Suprapubic skin (tissue), 4 donors: ENCODE measurements around the gene MZB1. TPM values are rescaled to one million over a fixed set of nuclear protein-coding genes. Genes with fewer than 3 reads are reported as not detected.

Experiments used
- DNase-seq, 2 donors: peaks; one replicate each; pipeline ENCODE4 v3.0.0-alpha.2; 2019; ENCODE audit warnings: low spot score in 2 of 2
- H3K27ac ChIP-seq: fragments of 200-600 bp; sonication (generic); one replicate; pipeline ENCODE4 v1.5.1; 2019
- H3K27me3 ChIP-seq: fragments of 200-600 bp; sonication (generic); one replicate; pipeline ENCODE4 v1.5.1; 2019
- H3K36me3 ChIP-seq: fragments of 200-600 bp; sonication (generic); one replicate; pipeline ENCODE4 v1.5.1; 2019
- H3K4me1 ChIP-seq: fragments of 200-600 bp; sonication (generic); one replicate; pipeline ENCODE4 v1.5.1; 2019
- H3K4me3 ChIP-seq: fragments of 200-600 bp; sonication (generic); one replicate; pipeline ENCODE4 v1.5.1; 2019; ENCODE audit warnings: mild to moderate bottlenecking
- H3K9me3 ChIP-seq: fragments of 200-600 bp; sonication (generic); one replicate; pipeline ENCODE4 v1.5.1; 2019
- CTCF ChIP-seq, 2 donors: fragments of 200-600 bp in 1 of 2; fragments of 450-650 bp in 1 of 2; sonication (generic) in 1 of 2; IDR thresholded peaks; one replicate each; pipeline ENCODE4 v1.5.1; 2016 to 2019; ENCODE audit warnings: antibody characterized with exemption in 2 of 2, mild to moderate bottlenecking in 1 of 2, moderate library complexity in 1 of 2
- EP300 ChIP-seq: sonication (generic); formaldehyde crosslinking; IDR thresholded peaks from one replicate; pipeline ENCODE4 v1.6.1; 2017; ENCODE audit warnings: antibody characterized with exemption
- POLR2A ChIP-seq, 2 donors: fragments of 450-650 bp; IDR thresholded peaks; one replicate each; pipeline ENCODE4 v1.6.1; 2017; ENCODE audit warnings: antibody characterized with exemption in 2 of 2, mild to moderate bottlenecking in 2 of 2, moderate library complexity in 2 of 2
- POLR2AphosphoS5 ChIP-seq, 3 donors: sonication (generic); formaldehyde crosslinking; IDR thresholded peaks; one replicate each; pipeline ENCODE4 v1.6.1; 2017; ENCODE audit warnings: antibody characterized with exemption in 3 of 3
- WGBS: methylation state at CpG from one replicate; pipeline ENCODE4 v1.1.5; 2018; 5-methylcytosine and 5-hydroxymethylcytosine counted together
- total RNA-seq, 4 donors: library from RNA; depleted of rRNA; stranded (reverse); fragments of >200 nt; gene quantifications; one replicate each; pipeline ENCODE4 v1.1.0, GENCODE V29; 2016

Gene MZB1
- total RNA-seq, 4 donors from 2014 or later: not detected

- no peaks in the 10 kb centered on the region for H3K9me3 ChIP-seq
- no peak for DNase-seq
- H3K27me3 ChIP-seq: no peaks in the 10 kb centered on the region
- no peak for TF ChIP-seq CTCF (IDR thresholded peaks at IDR 0.05)
- no peak for TF ChIP-seq EP300
- TF ChIP-seq POLR2AphosphoS5 (IDR thresholded peaks at IDR 0.05): no peak
- TF ChIP-seq POLR2A (IDR thresholded peaks at IDR 0.05): no peak
- H3K4me1 ChIP-seq: peaks cover 41% of the 10 kb centered on the region
- no peak overlapping the region for H3K27ac ChIP-seq
- no peaks in the 10 kb centered on the region for H3K36me3 ChIP-seq
- peak overlapping the region; percentile 98 for H3K4me3 ChIP-seq
- WGBS: 75% methylated on average over 9 of the region's 9 CpGs
Measured at GRCh38 chr5:139343476-139343875, 46.2 kb downstream of the MZB1 start.

- H3K36me3 ChIP-seq: no peaks in the 10 kb centered on the region
- no peak for DNase-seq
- no peaks in the 10 kb centered on the region for H3K27me3 ChIP-seq
- peak overlapping the region; percentile 100 for H3K27ac ChIP-seq
- TF ChIP-seq POLR2AphosphoS5 (IDR thresholded peaks at IDR 0.05): no peak
- no peak for TF ChIP-seq POLR2A (IDR thresholded peaks at IDR 0.05)
- TF ChIP-seq EP300: no peak
- peak overlapping the region; percentile 98 for H3K4me3 ChIP-seq
- WGBS: under 1% methylated on average over 16 of the region's 16 CpGs
- H3K9me3 ChIP-seq: no peaks in the 10 kb centered on the region
- H3K4me1 ChIP-seq: peaks cover 36% of the 10 kb centered on the region
Measured at GRCh38 chr5:139342423-139342723, 47.3 kb downstream of the MZB1 start.

- Histone ChIP-seq H3K27ac (peak within 1 kb of the TSS; percentile 100), H3K27me3 (no peaks in the 10 kb centered on the region), H3K9me3 (no peaks in the 10 kb centered on the region), H3K4me1 (peaks cover 36% of the 10 kb centered on the region), H3K36me3 (no peaks in the 10 kb centered on the region), H3K4me3 (peak within 1 kb of the TSS; percentile 98)
- under 1% methylated on average over 39 of the region's 66 CpGs for WGBS
- TF ChIP-seq CTCF (IDR thresholded peaks at IDR 0.05): peak; percentile 42 to 83
- peak; percentile 82 to 96 for TF ChIP-seq POLR2A (IDR thresholded peaks at IDR 0.05)
- TF ChIP-seq POLR2AphosphoS5 (IDR thresholded peaks at IDR 0.05): peak; percentile 67 to 97 (median 84)
- no peak for TF ChIP-seq EP300
- peak; percentile 98 for DNase-seq
Measured at GRCh38 chr5:139341689-139342422, 47.9 kb downstream of the MZB1 start, which contains the start of gene PAIP2. Gene PAIP2, plus strand, starts transcription at chr5:139341854. Its CDS starts 21,931 bp downstream, at chr5:139363785.

- WGBS: 2% methylated on average over 11 of the region's 17 CpGs
- no peaks in the 10 kb centered on the region for H3K36me3 ChIP-seq
- TF ChIP-seq POLR2A (IDR thresholded peaks at IDR 0.05) (no peak), CTCF (IDR thresholded peaks at IDR 0.05) (no peak), EP300 (no peak), POLR2AphosphoS5 (IDR thresholded peaks at IDR 0.05) (no peak)
- H3K4me3 ChIP-seq: peak overlapping the region; percentile 98
- H3K4me1 ChIP-seq: peaks cover 36% of the 10 kb centered on the region
- H3K27me3 ChIP-seq: no peaks in the 10 kb centered on the region
- H3K9me3 ChIP-seq: no peaks in the 10 kb centered on the region
- DNase-seq: no peak
- H3K27ac ChIP-seq: peak overlapping the region; percentile 100
Measured at GRCh38 chr5:139341187-139341688, 48.5 kb downstream of the MZB1 start.

- DNase-seq: no peak
- no peaks in the 10 kb centered on the region for H3K27me3 ChIP-seq
- H3K27ac ChIP-seq: no peak overlapping the region
- peaks cover 34% of the 10 kb centered on the region for H3K4me1 ChIP-seq
- H3K9me3 ChIP-seq: no peaks in the 10 kb centered on the region
- TF ChIP-seq POLR2AphosphoS5 (IDR thresholded peaks at IDR 0.05) (no peak), CTCF (IDR thresholded peaks at IDR 0.05) (no peak), POLR2A (IDR thresholded peaks at IDR 0.05) (no peak), EP300 (no peak)
- no peak overlapping the region for H3K4me3 ChIP-seq
- 75% methylated on average over 2 of the region's 2 CpGs for WGBS
- H3K36me3 ChIP-seq: no peaks in the 10 kb centered on the region
Measured at GRCh38 chr5:139340051-139340450, 49.7 kb downstream of the MZB1 start.

Other genes with a start within 250 kb of the MZB1 start
- 10 to 100 TPM; 38.5 to 54.6 (median 41.7) TPM for gene SIL1, start 191.5 kb downstream of the MZB1 start, total RNA-seq
- 100 to 1,000 TPM; 115 to 192 (median 129) TPM for gene MATR3, start 96.2 kb downstream of the MZB1 start, total RNA-seq
- 10 to 100 TPM; 50.3 to 71.0 (median 53.5) TPM for gene PAIP2, start 48.1 kb downstream of the MZB1 start, total RNA-seq
- 1 to 10 TPM in 3 of 4 donors, not detected in 1; 2.3 to 6.4 (median 3.0) TPM for gene SLC23A1, start 6.6 kb downstream of the MZB1 start, total RNA-seq
- gene PROB1, start 5.2 kb upstream of the MZB1 start, total RNA-seq: under 1 TPM; 0.08 to 0.44 (median 0.35) TPM
- 1 to 10 TPM in 3 of 4 donors, not detected in 1; 1.3 to 2.2 (median 1.4) TPM for gene SPATA24, start 14.2 kb upstream of the MZB1 start, total RNA-seq
- 1 to 10 TPM; 2.2 to 7.2 (median 2.9) TPM for gene DNAJC18, start 49.6 kb upstream of the MZB1 start, total RNA-seq
- 10 to 100 TPM in 2 of 4 donors, 1 to 10 TPM in 2; 4.2 to 16.6 (median 9.4) TPM for gene ECSCR, start 72.8 kb upstream of the MZB1 start, total RNA-seq
- gene SMIM33, start 81.1 kb upstream of the MZB1 start, total RNA-seq: not detected
- gene STING1, start 92.8 kb upstream of the MZB1 start, total RNA-seq: 10 to 100 TPM; 11.3 to 20.3 (median 14.8) TPM
- gene UBE2D2, start 171.4 kb upstream of the MZB1 start, total RNA-seq: 10 to 100 TPM; 56.6 to 70.2 (median 58.0) TPM